GM18499 (cell line): ENCODE data around the gene HSD11B1L.
"Not testable (repeated sequence)": the region's sequence is repeated elsewhere in the genome, so short reads cannot be mapped to it uniquely, and the experiment has no call there.

ENCODE experiments used
- ATAC-seq: cut with Tn5 transposase; IDR thresholded peaks from one replicate; pipeline ENCODE4 v1.9.1; 2021; ENCODE audit warnings: moderate number of reproducible peaks; ENCODE audit not compliant: insufficient read depth, unreplicated experiment

Gene HSD11B1L

GRCh38 chr19:5686326-5686646 lies 5.5 kb downstream of the HSD11B1L start:
- ATAC-seq: no peak

- ATAC-seq: no peak
Observed at GRCh38 chr19:5686647-5687359, 6.0 kb downstream of the HSD11B1L start.

GRCh38 chr19:5687360-5688198 lies 6.8 kb downstream of the HSD11B1L start:
- ATAC-seq: no peak

GRCh38 chr19:5688262-5688881 lies 7.5 kb downstream of the HSD11B1L start:
- not testable (repeated sequence) for ATAC-seq

- no peak for ATAC-seq
Observed at GRCh38 chr19:5690125-5690954, 9.5 kb downstream of the HSD11B1L start, which contains the start of gene RPL36. Gene RPL36 (plus strand): TSS chr19:5690295. CDS start chr19:5690508, 213 bp downstream.

- ATAC-seq: no peak
Observed at GRCh38 chr19:5690955-5691821, 10.4 kb downstream of the HSD11B1L start.

- no peak for ATAC-seq
Observed at GRCh38 chr19:5691822-5692722, 11.2 kb downstream of the HSD11B1L start.

GRCh38 chr19:5692723-5693194 lies 11.9 kb downstream of the HSD11B1L start:
- no peak for ATAC-seq

GRCh38 chr19:5693195-5694166 lies 12.7 kb downstream of the HSD11B1L start:
- ATAC-seq: no peak

GRCh38 chr19:5694167-5694955 lies 13.5 kb downstream of the HSD11B1L start:
- no peak for ATAC-seq

GRCh38 chr19:5694956-5695648 lies 14.3 kb downstream of the HSD11B1L start:
- no peak for ATAC-seq

GRCh38 chr19:5695649-5696195 lies 14.9 kb downstream of the HSD11B1L start:
- no peak for ATAC-seq

GRCh38 chr19:5696196-5697021 lies 15.6 kb downstream of the HSD11B1L start:
- no peak for ATAC-seq

GRCh38 chr19:5697022-5697889 lies 16.4 kb downstream of the HSD11B1L start:
- no peak for ATAC-seq
